CD4-positive, alpha-beta T cell (primary cell): ENCODE measurements around the gene SOX5. TPM values are rescaled to one million over a fixed set of nuclear protein-coding genes. Genes with fewer than 3 reads are reported as not detected.

ENCODE experiments used
- ATAC-seq: fragments of 200-7000 bp; cut with Tn5 transposase; one replicate; pipeline ENCODE4 v1.10.0; 2022; ENCODE audit warnings: mild to moderate bottlenecking; ENCODE audit not compliant: poor library complexity
- CTCF ChIA-PET: fragments of 350-600 bp; sonication (Branson Sonifier 250); formaldehyde crosslinking; loops from one replicate; lab custom pipeline; 2021; ENCODE audit warnings: antibody characterized with exemption, inconsistent platforms; lab: Charles Lee
- POLR2A ChIA-PET: fragments of 350-600 bp; sonication (Branson Sonifier 250); formaldehyde crosslinking; loops from one replicate; lab custom pipeline; 2021; ENCODE audit warnings: antibody characterized with exemption, inconsistent platforms; lab: Charles Lee
- DNase-seq, 14 experiments: peaks; one replicate each; pipeline ENCODE4 v3.0.0-alpha.2; 2013 to 2020; ENCODE audit warnings: mixed read lengths in 2 of 14
- H3K27ac ChIP-seq, 2 donors: one replicate each; pipeline versions ENCODE4 v1.5.1 to v1.7.0; 2013; ENCODE audit warnings: low read length in 2 of 2, low read depth in 1 of 2, mild to moderate bottlenecking in 1 of 2
- H3K27me3 ChIP-seq, 2 experiments: 1 replicate in 1 of 2; 2 replicates in 1 of 2; pipeline versions ENCODE4 v1.6.1 to v1.7.0; 2013; ENCODE audit warnings: low read length in 2 of 2, control low read depth in 1 of 2, mild to moderate bottlenecking in 1 of 2, moderate library complexity in 1 of 2; ENCODE audit not compliant: insufficient read depth in 2 of 2, control insufficient read depth in 1 of 2
- H3K36me3 ChIP-seq: one replicate; pipeline ENCODE4 v1.6.1; 2013; ENCODE audit warnings: low read length, control low read depth; ENCODE audit not compliant: insufficient read depth
- H3K4me1 ChIP-seq: one replicate; pipeline ENCODE4 v1.6.1; 2013; ENCODE audit warnings: low read length, control low read depth; ENCODE audit not compliant: insufficient read depth
- H3K4me3 ChIP-seq: one replicate; pipeline ENCODE4 v1.5.1; 2013; ENCODE audit warnings: mild to moderate bottlenecking, low read length, moderate library complexity
- H3K9me3 ChIP-seq, 2 experiments: 1 replicate in 1 of 2; 2 replicates in 1 of 2; pipeline versions ENCODE4 v1.6.1 to v1.7.0; 2013; ENCODE audit warnings: low read length in 2 of 2, mild to moderate bottlenecking in 2 of 2, control low read depth in 1 of 2, moderate library complexity in 1 of 2; ENCODE audit not compliant: control insufficient read depth in 1 of 2, insufficient read depth in 1 of 2
- H3K27ac Mint-ChIP-seq: one replicate; pipeline ENCODE4 v1.8.0; 2020; ENCODE audit warnings: mixed read lengths
- H3K27me3 Mint-ChIP-seq: one replicate; pipeline ENCODE4 v1.8.0; 2021; ENCODE audit warnings: mixed read lengths
- H3K36me3 Mint-ChIP-seq: one replicate; pipeline ENCODE4 v1.8.0; 2021; ENCODE audit warnings: low read depth, mixed read lengths
- H3K4me1 Mint-ChIP-seq: one replicate; pipeline ENCODE4 v1.8.0; 2021; ENCODE audit warnings: low read depth, mixed read lengths
- H3K4me3 Mint-ChIP-seq: one replicate; pipeline ENCODE4 v1.8.0; 2020; ENCODE audit warnings: mild to moderate bottlenecking, mixed read lengths
- H3K9me3 Mint-ChIP-seq: one replicate; pipeline ENCODE4 v1.8.0; 2020; ENCODE audit warnings: mixed read lengths
- intact Hi-C, 2 experiments: fragments of 100-400 bp; cut with DNase I in 1 of 2; cut with micrococcal nuclease in 1 of 2; formaldehyde crosslinking; loops; one replicate each; pipeline versions ENCODE4 v1.15.1 to v1.9.0; 2023 to 2025; cut with DNase I, micrococcal nuclease
- total RNA-seq, 174 experiments: library from RNA in 2 of 174; stranded (reverse) in 2 of 174; gene quantifications; one replicate each; pipeline ENCODE4 v1.2.3 and lab custom pipeline; 2021 to 2026
- TF ChIP-seq, protein P1 (sequence below): fragments of 200-600 bp; IDR thresholded peaks from one replicate; pipeline ENCODE4 v1.8.0; 2022; ENCODE audit warnings: antibody characterized with exemption, mild to moderate bottlenecking

Gene SOX5
- total RNA-seq, 2 experiments from 2014 or later, result not detected

DNA sequence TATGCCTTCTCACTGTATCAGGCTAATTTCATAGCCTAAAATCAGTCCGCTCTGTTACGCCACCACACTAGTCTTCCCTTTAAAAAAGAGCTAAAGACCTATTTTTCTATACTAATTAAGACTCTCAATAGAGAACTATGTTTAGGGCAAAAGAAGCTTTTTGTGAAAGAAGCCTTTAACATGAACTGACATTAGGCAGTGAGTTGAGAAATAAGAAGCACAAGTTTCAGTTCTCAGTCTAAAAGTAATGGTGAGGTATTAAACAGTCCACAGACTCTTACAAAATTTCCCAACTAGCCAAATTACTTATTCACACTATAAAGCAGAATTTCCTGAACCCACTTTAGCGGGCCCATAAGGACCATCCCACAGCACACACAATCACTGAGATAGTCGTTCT, 93.7 kb downstream of the SOX5 start:
- Mint-ChIP-seq H3K27me3 (no peaks in the 10 kb centered on the region), H3K36me3 (no peaks in the 10 kb centered on the region), H3K9me3 (peaks cover 3% of the 10 kb centered on the region), H3K27ac (no peak overlapping the region), H3K4me3 (no peak overlapping the region), H3K4me1 (no peaks in the 10 kb centered on the region)
- ATAC-seq, result no peak
- no peaks in the 10 kb centered on the region for H3K36me3 ChIP-seq
- ChIA-PET CTCF (no interaction called here), POLR2A (no interaction called here)
- H3K27me3 ChIP-seq, result no peaks in the 10 kb centered on the region
- no peaks in the 10 kb centered on the region for H3K4me1 ChIP-seq
- H3K4me3 ChIP-seq, result no peak overlapping the region
- H3K9me3 ChIP-seq, result no peaks in the 10 kb centered on the region
- TF ChIP-seq, protein P1, sequence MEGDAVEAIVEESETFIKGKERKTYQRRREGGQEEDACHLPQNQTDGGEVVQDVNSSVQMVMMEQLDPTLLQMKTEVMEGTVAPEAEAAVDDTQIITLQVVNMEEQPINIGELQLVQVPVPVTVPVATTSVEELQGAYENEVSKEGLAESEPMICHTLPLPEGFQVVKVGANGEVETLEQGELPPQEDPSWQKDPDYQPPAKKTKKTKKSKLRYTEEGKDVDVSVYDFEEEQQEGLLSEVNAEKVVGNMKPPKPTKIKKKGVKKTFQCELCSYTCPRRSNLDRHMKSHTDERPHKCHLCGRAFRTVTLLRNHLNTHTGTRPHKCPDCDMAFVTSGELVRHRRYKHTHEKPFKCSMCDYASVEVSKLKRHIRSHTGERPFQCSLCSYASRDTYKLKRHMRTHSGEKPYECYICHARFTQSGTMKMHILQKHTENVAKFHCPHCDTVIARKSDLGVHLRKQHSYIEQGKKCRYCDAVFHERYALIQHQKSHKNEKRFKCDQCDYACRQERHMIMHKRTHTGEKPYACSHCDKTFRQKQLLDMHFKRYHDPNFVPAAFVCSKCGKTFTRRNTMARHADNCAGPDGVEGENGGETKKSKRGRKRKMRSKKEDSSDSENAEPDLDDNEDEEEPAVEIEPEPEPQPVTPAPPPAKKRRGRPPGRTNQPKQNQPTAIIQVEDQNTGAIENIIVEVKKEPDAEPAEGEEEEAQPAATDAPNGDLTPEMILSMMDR, result no peak
- H3K27ac ChIP-seq, result no peak overlapping the region
- DNase-seq, result no peak
- intact Hi-C loops, result no loop called here

DNA sequence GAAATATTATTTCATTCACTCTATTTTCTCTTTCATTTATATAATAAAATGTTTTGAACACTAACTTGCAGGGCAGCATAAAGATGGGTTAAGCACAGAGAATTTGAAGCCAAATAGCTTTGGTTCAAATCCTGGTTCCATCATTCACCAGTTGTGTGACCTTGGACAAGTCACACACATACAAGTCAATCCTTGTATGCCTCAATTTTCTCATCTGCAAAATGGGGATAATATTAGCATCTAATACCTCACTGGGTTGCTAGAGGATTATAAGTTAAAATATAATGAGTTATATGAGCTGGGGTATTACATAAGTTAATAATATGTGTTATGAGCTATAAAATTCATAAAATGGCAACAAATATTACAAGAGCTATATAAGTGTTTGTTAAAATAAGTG, 94.9 kb downstream of the SOX5 start:
- no peaks in the 10 kb centered on the region for H3K4me1 ChIP-seq
- H3K36me3 ChIP-seq, result no peaks in the 10 kb centered on the region
- intact Hi-C loops, result no loop called here
- POLR2A ChIA-PET, result no interaction called here
- ATAC-seq (no peak), DNase-seq (no peak)
- no peak overlapping the region for H3K27ac ChIP-seq
- no peaks in the 10 kb centered on the region for H3K27me3 Mint-ChIP-seq
- CTCF ChIA-PET, result interaction anchor here (0.6 kb wide), 1 partner anchor 72 kb away, joined by 3 read pairs; no protein-coding TSS in a partner anchor
- TF ChIP-seq, protein P1, result no peak
- no peaks in the 10 kb centered on the region for H3K9me3 ChIP-seq
- no peak overlapping the region for H3K4me3 ChIP-seq
- no peaks in the 10 kb centered on the region for H3K36me3 Mint-ChIP-seq
- H3K27me3 ChIP-seq, result no peaks in the 10 kb centered on the region
- no peak overlapping the region for H3K4me3 Mint-ChIP-seq
- H3K4me1 Mint-ChIP-seq, result no peaks in the 10 kb centered on the region
- no peak overlapping the region for H3K27ac Mint-ChIP-seq
- H3K9me3 Mint-ChIP-seq, result no peaks in the 10 kb centered on the region

DNA sequence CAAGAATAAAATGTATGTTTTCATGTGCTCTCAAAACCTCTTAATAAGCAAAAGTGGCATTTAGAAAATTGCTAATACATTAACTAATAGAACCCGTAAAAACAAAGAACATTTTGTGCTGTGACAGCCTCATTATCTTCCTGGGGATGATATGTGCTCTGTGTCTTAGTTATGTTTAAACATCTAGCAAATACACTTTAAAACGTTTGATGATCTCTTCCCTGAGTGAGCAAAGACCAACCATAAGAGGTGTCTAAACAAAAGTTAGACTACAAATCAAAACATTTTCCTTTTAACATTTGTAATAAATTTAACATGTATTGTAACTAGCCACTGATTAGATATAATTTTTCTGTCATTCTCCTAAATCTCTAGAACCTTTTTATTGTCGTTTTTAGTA, 95.8 kb downstream of the SOX5 start:
- no peak for DNase-seq
- Histone ChIP-seq H3K36me3 (no peaks in the 10 kb centered on the region), H3K4me1 (no peaks in the 10 kb centered on the region), H3K27me3 (no peaks in the 10 kb centered on the region), H3K27ac (no peak overlapping the region), H3K4me3 (no peak overlapping the region), H3K9me3 (no peaks in the 10 kb centered on the region)
- H3K36me3 Mint-ChIP-seq, result no peaks in the 10 kb centered on the region
- ATAC-seq, result no peak
- H3K4me3 Mint-ChIP-seq, result no peak overlapping the region
- no peak overlapping the region for H3K27ac Mint-ChIP-seq
- H3K27me3 Mint-ChIP-seq, result no peaks in the 10 kb centered on the region
- CTCF ChIA-PET, result no interaction called here
- H3K4me1 Mint-ChIP-seq, result no peaks in the 10 kb centered on the region
- no peaks in the 10 kb centered on the region for H3K9me3 Mint-ChIP-seq
- POLR2A ChIA-PET, result no interaction called here
- TF ChIP-seq, protein P1, result no peak
- intact Hi-C loops, result no loop called here
